Thoracic aorta (tissue), 2 donors: ENCODE measurements around the gene SF3B6. TPM values are rescaled to one million over a fixed set of nuclear protein-coding genes. Genes with fewer than 3 reads are reported as not detected.

Source experiments
- ATAC-seq: fragments of 150-250 bp; one replicate; pipeline ENCODE4 v1.8.0; 2017; ENCODE audit warnings: low read depth; ENCODE audit not compliant: insufficient number of reproducible peaks, low FRiP score
- DNase-seq: peaks from one replicate; pipeline ENCODE4 v3.0.0-alpha.2; 2020; ENCODE audit warnings: low spot score
- H3K27ac ChIP-seq, 2 donors: fragments of 200-600 bp; sonication (generic); 1 replicate in 1 of 2; 2 replicates in 1 of 2; pipeline ENCODE4 v1.5.1; 2016; ENCODE audit warnings: mild to moderate bottlenecking in 2 of 2, moderate library complexity in 2 of 2
- H3K27me3 ChIP-seq: fragments of 200-600 bp; sonication (generic); replicated peaks from 2 replicates; pipeline ENCODE4 v1.6.0; 2016; ENCODE audit warnings: mild to moderate bottlenecking; ENCODE audit not compliant: insufficient read depth
- H3K36me3 ChIP-seq: fragments of 200-600 bp; sonication (generic); one replicate; pipeline ENCODE4 v1.5.1; 2016
- H3K4me1 ChIP-seq, 2 donors: fragments of 200-600 bp; sonication (generic); 1 replicate in 1 of 2; 2 replicates in 1 of 2; pipeline versions ENCODE4 v1.5.1 to v1.6.0; 2016; ENCODE audit warnings: low read depth in 2 of 2, mild to moderate bottlenecking in 1 of 2; ENCODE audit not compliant: control insufficient read depth in 1 of 2
- H3K4me3 ChIP-seq: fragments of 200-600 bp; sonication (generic); 2 replicates; pipeline ENCODE4 v1.5.1; 2016; ENCODE audit warnings: mild to moderate bottlenecking
- H3K9me3 ChIP-seq: fragments of 200-600 bp; sonication (generic); 2 replicates; pipeline ENCODE4 v1.5.1; 2016
- total RNA-seq, 2 donors: library from RNA; depleted of rRNA; stranded (reverse); fragments of >200 nt; gene quantifications; one replicate each; pipeline versions ENCODE4 v1.1.0 to v1.2.3, GENCODE V29; 2016
- TF ChIP-seq, protein P1 (sequence below): fragments of 200-600 bp; sonication (generic); IDR thresholded peaks from one replicate; pipeline ENCODE4 v1.5.1; 2019; ENCODE audit warnings: antibody characterized with exemption

SF3B6 gene
- total RNA-seq, 2 donors from 2014 or later = 39.7 to 44.1 TPM

DNA sequence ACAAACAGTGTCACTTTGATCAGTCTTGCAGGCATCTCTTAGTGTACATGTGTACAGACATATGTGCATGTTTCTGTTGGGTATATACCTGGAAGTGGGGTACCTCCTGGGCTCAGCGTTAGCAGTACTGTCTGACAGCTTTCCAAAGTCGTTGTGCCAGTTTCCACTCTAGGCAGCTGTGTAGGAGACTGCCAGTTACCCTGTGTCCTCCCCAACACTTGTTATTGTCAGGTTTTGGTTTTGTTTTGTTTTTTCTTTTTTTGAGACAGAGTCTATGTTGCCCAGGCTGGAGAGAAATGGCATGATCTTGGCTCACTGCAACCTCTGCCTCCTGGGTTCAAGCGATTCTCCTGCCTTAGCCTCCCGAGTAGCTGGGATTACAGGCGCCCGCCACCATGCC, 20.4 kb downstream of the SF3B6 start:
- TF ChIP-seq, protein P1, sequence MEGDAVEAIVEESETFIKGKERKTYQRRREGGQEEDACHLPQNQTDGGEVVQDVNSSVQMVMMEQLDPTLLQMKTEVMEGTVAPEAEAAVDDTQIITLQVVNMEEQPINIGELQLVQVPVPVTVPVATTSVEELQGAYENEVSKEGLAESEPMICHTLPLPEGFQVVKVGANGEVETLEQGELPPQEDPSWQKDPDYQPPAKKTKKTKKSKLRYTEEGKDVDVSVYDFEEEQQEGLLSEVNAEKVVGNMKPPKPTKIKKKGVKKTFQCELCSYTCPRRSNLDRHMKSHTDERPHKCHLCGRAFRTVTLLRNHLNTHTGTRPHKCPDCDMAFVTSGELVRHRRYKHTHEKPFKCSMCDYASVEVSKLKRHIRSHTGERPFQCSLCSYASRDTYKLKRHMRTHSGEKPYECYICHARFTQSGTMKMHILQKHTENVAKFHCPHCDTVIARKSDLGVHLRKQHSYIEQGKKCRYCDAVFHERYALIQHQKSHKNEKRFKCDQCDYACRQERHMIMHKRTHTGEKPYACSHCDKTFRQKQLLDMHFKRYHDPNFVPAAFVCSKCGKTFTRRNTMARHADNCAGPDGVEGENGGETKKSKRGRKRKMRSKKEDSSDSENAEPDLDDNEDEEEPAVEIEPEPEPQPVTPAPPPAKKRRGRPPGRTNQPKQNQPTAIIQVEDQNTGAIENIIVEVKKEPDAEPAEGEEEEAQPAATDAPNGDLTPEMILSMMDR = no peak
- no peak for ATAC-seq
- Histone ChIP-seq H3K36me3 (no peaks in the 10 kb centered on the region), H3K4me1 (no peaks in the 10 kb centered on the region), H3K27ac (no peak overlapping the region), H3K9me3 (no peaks in the 10 kb centered on the region), H3K27me3 (no peaks in the 10 kb centered on the region), H3K4me3 (no peak overlapping the region)
- DNase-seq = no peak

DNA sequence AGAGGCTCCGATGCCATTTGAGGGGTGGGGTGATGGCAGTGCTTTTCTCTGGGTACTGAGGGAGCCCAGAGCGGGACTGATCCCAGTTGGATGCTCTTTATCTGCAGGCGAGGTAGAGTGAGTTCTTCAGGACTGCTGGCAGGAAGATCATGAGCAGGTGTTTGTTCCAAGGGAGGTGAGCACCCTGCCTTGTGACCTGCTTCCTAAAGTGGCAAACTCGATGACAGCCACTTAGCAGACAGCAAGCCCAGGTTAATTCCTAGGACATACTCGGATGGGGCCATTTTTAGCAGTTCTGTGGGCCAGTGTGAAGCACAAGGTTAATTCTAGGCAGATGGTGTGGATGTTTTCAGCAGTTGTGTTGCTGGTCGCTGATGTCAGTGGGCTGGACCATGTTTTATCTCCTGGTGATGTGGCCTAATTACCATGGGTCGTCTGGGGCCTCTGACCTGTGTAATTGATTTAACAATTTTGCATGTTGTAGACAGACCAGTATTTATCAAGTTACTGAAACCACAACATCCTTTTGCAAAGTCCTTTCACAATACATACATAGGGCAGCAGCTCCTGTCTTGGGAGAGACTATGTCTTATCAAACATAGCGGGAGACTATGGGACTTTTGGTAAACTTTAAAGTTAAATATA, 21.6 kb downstream of the SF3B6 start:
- H3K4me1 ChIP-seq = peaks cover 0 to 4% of the 10 kb centered on the region in 2 donors
- DNase-seq = no peak
- no peaks in the 10 kb centered on the region for H3K9me3 ChIP-seq
- H3K36me3 ChIP-seq = no peaks in the 10 kb centered on the region
- H3K27ac ChIP-seq = no peak overlapping the region
- ATAC-seq = no peak
- H3K27me3 ChIP-seq = no peaks in the 10 kb centered on the region
- no peak overlapping the region for H3K4me3 ChIP-seq
- TF ChIP-seq, protein P1 = no peak

DNA sequence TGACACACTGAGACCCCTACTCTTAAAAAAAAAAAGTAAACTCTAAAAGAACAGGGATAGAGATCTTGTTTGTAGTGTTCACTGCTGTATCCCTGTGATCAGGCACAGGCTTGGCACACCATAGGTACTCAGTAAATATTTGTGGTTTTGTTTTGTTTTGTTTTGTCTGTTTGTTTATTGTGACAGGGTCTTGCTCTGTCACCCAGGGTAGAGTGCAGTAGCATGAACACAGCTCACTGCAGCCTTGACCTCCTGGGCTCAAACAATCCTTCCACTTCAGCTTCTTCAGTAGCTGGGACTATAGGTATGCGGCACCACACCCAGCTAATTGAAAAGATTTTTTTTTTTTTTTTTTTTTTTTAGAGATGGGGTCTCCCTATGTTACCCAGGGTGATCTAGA, 23.2 kb downstream of the SF3B6 start:
- H3K9me3 ChIP-seq = no peaks in the 10 kb centered on the region
- TF ChIP-seq, protein P1 = no peak
- no peak overlapping the region for H3K27ac ChIP-seq
- H3K4me3 ChIP-seq = no peak overlapping the region
- no peaks in the 10 kb centered on the region for H3K27me3 ChIP-seq
- no peaks in the 10 kb centered on the region for H3K36me3 ChIP-seq
- H3K4me1 ChIP-seq = peaks cover 6 to 13% of the 10 kb centered on the region in 2 donors
- ATAC-seq (no peak), DNase-seq (no peak)

DNA sequence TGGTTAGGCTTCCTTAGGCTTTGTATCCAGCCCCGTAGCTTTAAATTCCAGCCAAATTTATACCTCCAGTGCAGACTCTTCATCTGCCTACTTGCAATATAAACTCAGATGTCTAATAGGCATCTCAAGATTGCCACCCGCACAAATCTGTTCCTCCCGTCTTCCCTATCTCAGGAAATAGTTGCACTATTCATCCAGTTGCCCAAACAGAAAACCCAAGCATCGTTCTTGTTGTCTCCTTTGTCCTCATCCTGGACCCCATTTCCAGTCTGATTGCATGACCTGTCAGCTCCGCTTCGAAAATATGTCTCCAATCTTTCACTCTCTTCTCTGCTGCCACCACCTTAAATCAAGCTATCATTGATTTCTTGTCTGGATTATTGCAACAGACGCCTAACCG, 24.3 kb downstream of the SF3B6 start:
- DNase-seq (no peak), ATAC-seq (no peak)
- no peaks in the 10 kb centered on the region for H3K36me3 ChIP-seq
- H3K27me3 ChIP-seq = no peaks in the 10 kb centered on the region
- H3K4me3 ChIP-seq = no peak overlapping the region
- H3K27ac ChIP-seq = no peak overlapping the region
- TF ChIP-seq, protein P1 = no peak
- no peaks in the 10 kb centered on the region for H3K9me3 ChIP-seq
- H3K4me1 ChIP-seq = peaks cover 6 to 17% of the 10 kb centered on the region in 2 donors

DNA sequence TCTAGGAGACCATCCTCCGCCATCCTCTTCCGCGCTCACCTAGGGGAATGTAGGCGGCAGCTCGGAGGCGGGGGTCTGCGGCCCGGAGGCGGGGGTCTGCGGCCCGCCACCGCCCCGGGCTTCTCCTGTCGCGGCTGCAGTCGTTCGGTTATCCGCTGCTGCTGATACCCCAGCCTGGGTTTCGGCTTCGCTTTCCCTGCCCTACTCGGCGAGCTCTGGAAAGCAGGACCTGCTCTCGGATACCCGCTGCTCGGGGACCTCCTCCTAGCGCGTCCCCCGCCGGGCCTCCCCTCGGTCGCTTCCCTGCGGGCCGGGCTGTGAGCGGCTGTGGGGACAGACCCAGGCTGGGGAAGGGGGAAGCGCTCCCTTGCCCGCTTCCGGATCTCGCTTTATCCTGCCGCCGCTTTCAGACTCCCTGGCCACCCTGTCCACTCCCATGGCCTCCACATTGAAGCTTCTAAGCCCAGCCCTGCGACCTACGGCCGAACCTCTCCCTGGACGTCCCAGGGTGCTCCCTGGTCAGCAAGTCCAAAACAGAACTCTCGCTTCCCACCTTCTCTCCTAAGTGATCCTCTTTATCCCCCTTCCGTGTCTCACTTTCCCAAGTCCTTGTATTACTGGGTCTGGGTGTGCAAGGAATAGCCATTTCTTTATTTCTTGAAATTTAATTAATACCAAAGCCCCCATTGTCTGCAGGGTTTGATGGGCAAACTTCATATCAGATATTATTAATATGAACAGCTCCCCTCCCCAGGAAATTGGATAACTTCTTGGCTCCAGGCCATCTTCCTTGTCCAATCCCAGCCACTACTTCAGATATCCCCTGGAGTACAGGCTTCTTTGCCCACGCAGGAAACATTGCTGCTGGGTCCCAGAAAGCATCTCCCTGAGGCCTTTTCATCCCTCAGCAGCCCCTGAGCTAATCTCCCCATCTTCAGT, 25.8 kb downstream of the SF3B6 start:
- Histone ChIP-seq H3K27ac (peak overlapping the region; percentile 58 to 61), H3K9me3 (no peaks in the 10 kb centered on the region), H3K4me1 (peaks cover 12 to 25% of the 10 kb centered on the region in 2 donors), H3K4me3 (peak overlapping the region; percentile 95), H3K36me3 (no peaks in the 10 kb centered on the region), H3K27me3 (no peaks in the 10 kb centered on the region)
- no peak for ATAC-seq
- DNase-seq = no peak
- TF ChIP-seq, protein P1 = no peak
